HG02852 (cell line): ENCODE data around the gene SLC26A8.
A peak's percentile ranks its signal among the peaks of the same experiment; 100 is the strongest.
"Not testable (repeated sequence)": the region's sequence is repeated elsewhere in the genome, so short reads cannot be mapped to it uniquely, and the experiment has no call there.

Experiments
- ATAC-seq: cut with Tn5 transposase; IDR thresholded peaks from one replicate; pipeline ENCODE4 v1.9.1; 2021; ENCODE audit warnings: mild to moderate bottlenecking, moderate library complexity; ENCODE audit not compliant: unreplicated experiment

SLC26A8 gene

GRCh38 chr6:36053878-36054277 lies 29.4 kb upstream of the SLC26A8 start:
- no peak for ATAC-seq

DNA sequence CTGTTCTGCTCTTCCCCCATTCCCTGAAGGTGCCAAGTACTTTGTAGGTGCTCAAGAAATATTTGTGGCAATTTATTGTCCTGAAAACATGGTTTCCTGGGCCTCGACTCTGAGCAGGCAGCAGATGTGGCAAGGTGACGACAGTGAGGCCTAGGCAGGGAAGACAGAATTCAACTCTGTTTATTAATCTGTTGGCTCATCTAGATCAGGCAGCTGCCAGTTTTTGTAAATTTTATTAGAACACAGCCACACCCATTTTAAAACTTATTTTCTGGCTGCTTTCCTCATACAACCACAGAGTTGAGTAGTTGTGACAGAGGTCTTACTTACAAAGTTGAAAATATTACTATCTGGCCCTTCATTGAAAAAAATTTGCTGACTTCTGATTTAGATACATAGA lies 27.7 kb upstream of the SLC26A8 start:
- ATAC-seq: no peak

DNA sequence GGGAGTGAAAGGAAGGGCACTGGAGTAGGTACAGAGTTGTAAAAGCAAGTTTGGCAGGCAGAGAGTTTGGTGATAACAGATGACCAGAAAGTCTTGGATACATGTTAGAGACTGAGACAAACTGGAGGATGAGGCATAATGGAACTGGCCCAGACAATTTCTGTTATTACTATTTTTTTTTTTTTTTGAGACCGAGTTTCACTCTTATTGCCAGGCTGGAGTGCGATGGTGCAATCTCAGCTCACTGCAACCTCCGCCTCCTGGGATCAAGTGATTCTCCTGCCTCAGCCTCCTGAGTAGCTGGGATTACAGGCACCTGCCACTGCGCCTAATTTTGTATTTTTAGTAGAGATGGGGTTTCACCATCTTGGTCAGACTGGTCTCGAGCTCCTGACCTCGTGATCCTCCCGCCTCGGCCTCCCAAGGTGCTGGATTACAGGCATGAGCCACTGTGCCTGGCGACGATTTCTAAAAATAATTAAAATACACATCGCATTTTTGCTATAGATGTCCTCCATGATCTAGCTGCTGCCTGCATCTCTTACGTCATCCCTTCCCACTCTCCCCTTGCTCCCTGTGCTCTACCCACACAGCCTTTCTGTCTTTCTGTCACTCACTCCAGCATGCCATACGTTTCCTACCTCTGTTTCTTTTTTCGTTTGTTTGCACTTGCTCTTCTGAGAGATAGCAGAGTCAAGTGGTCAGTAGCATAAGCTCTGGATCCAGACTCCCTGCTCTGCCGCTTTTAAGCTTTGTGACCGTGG lies 26.7 kb upstream of the SLC26A8 start:
- ATAC-seq: no peak

DNA sequence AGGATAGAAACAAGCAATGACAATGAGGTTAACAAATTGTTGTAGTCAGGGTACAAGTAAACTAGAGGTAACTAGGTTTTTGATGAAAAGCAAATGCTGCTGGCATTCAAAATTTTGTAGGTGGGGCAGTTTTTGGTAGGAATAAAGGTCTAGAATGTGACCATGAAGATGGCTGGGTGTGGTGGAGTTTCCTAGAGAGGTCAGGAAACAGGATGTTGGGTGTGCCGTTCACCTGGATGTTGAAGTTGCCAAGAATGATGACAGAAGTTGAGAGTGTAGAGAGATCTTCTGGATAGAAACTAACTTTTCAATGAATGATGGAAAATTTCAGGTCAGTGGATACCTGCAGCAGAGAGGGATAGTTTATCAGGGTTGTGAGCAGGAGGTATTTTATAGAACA lies 25.9 kb upstream of the SLC26A8 start:
- no peak for ATAC-seq

- no peak for ATAC-seq
Observed at GRCh38 chr6:36049582-36049981, 25.1 kb upstream of the SLC26A8 start.

GRCh38 chr6:36042618-36043260 lies 18.3 kb upstream of the SLC26A8 start:
- ATAC-seq: no peak

DNA sequence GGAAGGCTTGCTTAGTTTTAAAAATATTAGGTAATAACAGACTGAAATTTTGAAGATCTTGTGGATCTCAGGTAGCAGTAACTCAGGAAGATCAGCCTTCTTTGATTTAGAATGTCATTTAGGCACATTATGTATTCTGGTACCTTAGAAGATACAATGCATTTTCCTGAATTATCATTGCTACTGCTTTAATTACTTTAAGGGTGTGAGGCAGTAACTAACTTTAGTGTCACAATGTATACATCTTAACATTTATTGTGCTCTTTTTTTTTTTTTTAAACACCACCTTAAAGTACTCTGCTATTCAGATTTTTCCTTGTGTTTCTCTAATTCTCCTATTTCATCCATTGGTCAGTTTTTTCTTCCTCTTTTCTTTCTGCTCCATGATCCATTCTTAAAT lies 16.5 kb upstream of the SLC26A8 start:
- no peak for ATAC-seq

- no peak for ATAC-seq
Observed at GRCh38 chr6:36039112-36039511, 14.7 kb upstream of the SLC26A8 start.

DNA sequence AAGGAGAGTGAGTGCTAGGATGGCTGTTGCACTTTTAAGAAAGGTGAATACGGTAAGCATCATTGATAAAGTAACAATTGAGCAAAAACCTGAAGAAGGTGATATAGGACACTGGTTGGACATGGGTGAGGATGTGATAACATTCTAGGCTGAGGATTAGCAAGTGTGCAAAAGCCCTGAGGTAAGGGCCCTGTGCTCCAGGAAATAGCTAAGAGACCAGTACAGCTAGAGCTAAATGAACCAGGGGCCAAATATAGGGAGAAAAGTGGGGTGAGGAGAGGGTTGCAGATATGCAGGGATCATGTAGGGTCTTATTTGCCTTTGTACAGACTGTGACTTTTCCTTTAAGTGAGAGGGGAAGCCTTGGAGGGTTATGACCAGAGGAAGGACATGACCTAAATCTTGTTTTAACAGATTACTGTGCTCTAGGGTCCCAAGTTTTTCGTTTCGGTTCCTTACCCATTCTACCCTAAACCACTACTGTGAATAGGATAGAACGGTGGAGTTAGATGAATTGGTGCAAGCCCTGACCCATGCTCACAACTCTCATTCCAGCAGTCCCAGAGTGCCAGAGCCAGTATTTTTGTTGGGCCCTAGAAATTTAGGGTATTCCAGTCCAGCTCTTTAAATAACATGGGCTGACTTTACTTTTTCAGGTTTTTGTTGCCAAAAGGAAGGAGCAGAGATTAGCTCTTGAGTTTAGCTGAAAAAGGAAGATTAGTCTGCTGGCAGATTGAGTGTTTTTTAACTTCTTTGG lies 13.9 kb upstream of the SLC26A8 start:
- no peak for ATAC-seq

GRCh38 chr6:36035225-36035624 lies 10.8 kb upstream of the SLC26A8 start:
- no peak for ATAC-seq

- ATAC-seq: no peak
Observed at GRCh38 chr6:36034441-36034840, 10.0 kb upstream of the SLC26A8 start.

DNA sequence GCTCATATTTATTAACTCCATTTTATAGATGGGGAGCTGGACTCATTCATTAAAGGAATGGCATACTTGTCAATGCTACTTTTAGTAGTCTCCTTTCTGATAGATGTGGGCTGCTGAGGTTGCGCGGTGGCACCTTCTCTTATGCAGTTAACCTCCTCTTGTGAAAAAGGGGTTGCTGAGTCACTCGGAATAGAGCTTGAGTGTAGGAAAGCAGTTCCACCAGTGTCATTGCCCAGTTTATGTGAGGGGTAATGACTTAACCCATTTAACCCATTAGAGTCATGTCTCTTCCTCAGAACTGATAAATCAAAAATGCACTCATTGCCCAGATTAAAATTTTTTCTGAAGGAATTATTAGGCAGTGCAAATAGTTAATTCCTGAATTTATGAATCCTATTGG lies 9.5 kb upstream of the SLC26A8 start:
- ATAC-seq: no peak

DNA sequence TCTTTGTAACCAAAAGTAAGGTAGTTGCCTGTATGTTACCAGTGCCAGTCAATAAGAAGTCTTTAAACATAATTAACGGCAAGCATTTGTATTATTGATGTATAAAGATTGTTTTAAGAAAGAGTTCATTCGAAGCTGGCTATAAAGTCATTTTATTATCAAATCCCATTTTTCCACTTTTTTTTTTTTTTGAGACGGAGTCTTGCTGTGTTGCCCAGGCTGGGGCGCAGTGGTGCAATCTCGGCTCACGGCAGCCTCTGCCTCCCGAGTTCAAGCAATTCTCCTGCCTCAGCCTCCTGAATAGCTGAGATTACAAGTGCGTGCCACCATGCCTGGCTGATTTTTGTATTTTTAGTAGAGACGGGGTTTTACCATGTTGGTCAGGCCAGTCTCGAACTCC lies 8.7 kb upstream of the SLC26A8 start:
- ATAC-seq: not testable (repeated sequence)

DNA sequence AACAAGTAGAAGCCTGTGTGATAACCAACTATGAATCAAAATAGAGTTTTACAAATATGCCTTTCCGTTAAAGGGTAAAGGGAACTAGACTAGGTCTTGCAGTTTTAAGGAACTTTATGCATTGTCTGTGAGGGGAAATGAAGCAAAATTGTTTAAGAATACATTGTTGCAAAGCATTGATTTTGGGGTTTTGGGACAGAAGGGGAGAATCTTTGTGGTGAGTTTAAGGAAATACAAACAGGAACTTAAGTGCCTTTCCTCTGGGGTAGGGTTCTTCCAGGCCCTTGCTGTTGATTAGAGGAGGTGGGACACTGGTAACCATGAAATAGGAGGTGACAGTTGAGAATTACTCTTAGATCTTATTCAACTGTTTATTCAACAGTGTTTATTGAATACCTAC lies 7.8 kb upstream of the SLC26A8 start:
- ATAC-seq: no peak

DNA sequence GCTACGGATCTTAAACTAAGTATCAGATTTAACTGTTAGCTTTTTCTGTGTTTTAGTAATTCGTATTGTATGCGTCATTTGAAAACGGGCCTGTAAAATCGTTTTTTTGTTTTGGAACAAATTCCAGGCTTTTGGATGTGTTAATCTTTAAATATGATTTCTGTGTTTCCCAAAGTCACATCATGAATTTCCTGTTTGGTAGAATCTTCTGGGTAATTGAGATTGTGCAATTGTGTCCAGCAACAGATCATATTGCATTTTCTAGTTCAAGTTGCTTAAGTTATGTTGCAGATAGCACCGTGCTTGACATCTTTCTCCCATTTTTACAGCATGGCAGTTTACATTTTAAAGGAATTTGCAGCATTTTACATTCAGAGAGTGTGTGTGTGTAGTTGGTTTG lies 5.0 kb upstream of the SLC26A8 start:
- no peak for ATAC-seq

DNA sequence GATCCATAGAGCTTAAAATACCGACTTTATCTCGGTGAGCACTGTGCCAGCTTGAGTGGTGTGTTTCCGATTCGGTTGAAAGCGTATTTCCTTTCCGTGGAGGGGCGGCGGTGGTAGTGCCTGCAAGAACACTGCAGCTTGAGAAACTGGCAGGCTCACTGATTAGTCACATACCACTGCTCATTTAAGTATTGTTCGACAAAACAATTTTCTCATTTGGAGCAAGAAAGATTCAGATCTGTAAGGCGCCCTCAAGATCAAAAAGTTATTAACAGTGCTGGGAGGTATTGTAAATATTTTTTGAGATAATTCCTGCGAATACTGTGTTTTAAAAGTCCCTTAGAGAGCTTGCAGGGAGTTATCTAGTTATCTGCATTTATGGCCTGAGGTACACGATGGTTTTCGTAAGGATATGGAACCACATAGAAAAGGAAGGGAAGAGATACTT lies 4.5 kb upstream of the SLC26A8 start:
- ATAC-seq: no peak

- peak; percentile 15 for ATAC-seq
Observed at GRCh38 chr6:36028088-36028876, 3.8 kb upstream of the SLC26A8 start.

GRCh38 chr6:36027501-36028087 lies 3.2 kb upstream of the SLC26A8 start, which contains the start of gene MAPK14:
Gene MAPK14 (plus strand): TSS chr6:36027808. CDS start chr6:36028158, 350 bp downstream.
- peak; percentile 81 for ATAC-seq

GRCh38 chr6:36025932-36026327 lies 1.5 kb upstream of the SLC26A8 start:
- no peak for ATAC-seq

GRCh38 chr6:36025260-36025931 lies 955 bp upstream of the SLC26A8 start:
- ATAC-seq: no peak
